ENCODE measurements around the gene EXOC8.

DNA sequence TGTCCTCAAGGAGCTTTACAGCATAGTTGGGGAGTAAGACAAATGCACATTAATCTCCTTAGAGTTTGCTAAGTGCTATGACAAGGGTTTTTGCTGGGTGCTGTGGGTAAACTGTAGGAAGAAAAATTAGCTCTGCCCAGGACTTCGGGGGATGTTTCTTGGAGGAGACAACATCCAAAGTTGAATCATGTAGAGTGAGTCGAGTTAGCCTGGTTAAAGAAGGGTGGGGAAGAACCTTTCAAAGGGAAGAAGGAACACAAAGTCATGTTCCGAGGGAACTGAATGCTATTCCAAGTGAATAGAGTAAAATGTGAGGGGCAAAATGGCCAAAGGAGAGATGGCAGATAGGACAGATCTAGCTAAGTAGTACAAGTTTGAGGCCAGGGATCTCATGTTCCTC lies 17.5 kb upstream of the EXOC8 start:
- TF ChIP-seq, protein P1, sequence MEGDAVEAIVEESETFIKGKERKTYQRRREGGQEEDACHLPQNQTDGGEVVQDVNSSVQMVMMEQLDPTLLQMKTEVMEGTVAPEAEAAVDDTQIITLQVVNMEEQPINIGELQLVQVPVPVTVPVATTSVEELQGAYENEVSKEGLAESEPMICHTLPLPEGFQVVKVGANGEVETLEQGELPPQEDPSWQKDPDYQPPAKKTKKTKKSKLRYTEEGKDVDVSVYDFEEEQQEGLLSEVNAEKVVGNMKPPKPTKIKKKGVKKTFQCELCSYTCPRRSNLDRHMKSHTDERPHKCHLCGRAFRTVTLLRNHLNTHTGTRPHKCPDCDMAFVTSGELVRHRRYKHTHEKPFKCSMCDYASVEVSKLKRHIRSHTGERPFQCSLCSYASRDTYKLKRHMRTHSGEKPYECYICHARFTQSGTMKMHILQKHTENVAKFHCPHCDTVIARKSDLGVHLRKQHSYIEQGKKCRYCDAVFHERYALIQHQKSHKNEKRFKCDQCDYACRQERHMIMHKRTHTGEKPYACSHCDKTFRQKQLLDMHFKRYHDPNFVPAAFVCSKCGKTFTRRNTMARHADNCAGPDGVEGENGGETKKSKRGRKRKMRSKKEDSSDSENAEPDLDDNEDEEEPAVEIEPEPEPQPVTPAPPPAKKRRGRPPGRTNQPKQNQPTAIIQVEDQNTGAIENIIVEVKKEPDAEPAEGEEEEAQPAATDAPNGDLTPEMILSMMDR (IDR thresholded peaks at IDR 0.05) = no peak
- TF ChIP-seq POLR2AphosphoS5 (IDR thresholded peaks at IDR 0.05) = no peak
- TF ChIP-seq POLR2A (IDR thresholded peaks at IDR 0.05) = no peak

Data from suprapubic skin (tissue), 4 donors.